Stomach (tissue), 9 donors: ENCODE results near the gene RYR3. TPM values are rescaled to one million over a fixed set of nuclear protein-coding genes. Genes with fewer than 3 reads are reported as not detected.

Experiments used
- DNase-seq, 2 donors: peaks; one replicate each; pipeline versions ENCODE4 v3.0.0 to v3.0.0-alpha.2; 2013 to 2019
- H3K27ac ChIP-seq, 5 donors: fragments of 200-600 bp in 4 of 5; sonication (generic) in 4 of 5; one replicate each; pipeline ENCODE4 v1.5.1; 2013 to 2019; ENCODE audit warnings: mild to moderate bottlenecking in 1 of 5, moderate library complexity in 1 of 5
- H3K27me3 ChIP-seq, 3 donors: fragments of 200-600 bp; sonication (generic); one replicate each; pipeline ENCODE4 v1.5.1; 2017 to 2019; ENCODE audit warnings: mixed run types in 1 of 3
- H3K36me3 ChIP-seq, 4 donors: fragments of 200-600 bp; sonication (generic); 1 replicate in 3 of 4; 2 replicates in 1 of 4; pipeline ENCODE4 v1.5.1; 2016 to 2019
- H3K4me1 ChIP-seq, 4 donors: fragments of 200-600 bp; sonication (generic); one replicate each; pipeline ENCODE4 v1.5.1; 2016 to 2019
- H3K4me3 ChIP-seq, 4 donors: fragments of 200-600 bp; sonication (generic) in 3 of 4; one replicate each; pipeline ENCODE4 v1.5.1; 2016 to 2019; ENCODE audit warnings: mild to moderate bottlenecking in 1 of 4
- H3K9me3 ChIP-seq, 4 donors: fragments of 200-600 bp; sonication (generic); one replicate each; pipeline ENCODE4 v1.5.1; 2016 to 2019
- CTCF ChIP-seq, 7 experiments: fragments of 450-650 bp in 4 of 7; fragments of 200-600 bp in 3 of 7; sonication (generic) in 3 of 7; IDR thresholded peaks; one replicate each; pipeline ENCODE4 v1.5.1; 2016 to 2019; ENCODE audit warnings: antibody characterized with exemption in 7 of 7, control low read depth in 2 of 7, mild to moderate bottlenecking in 1 of 7
- EP300 ChIP-seq: sonication (generic); formaldehyde crosslinking; IDR thresholded peaks from one replicate; pipeline ENCODE4 v1.6.1; 2017; ENCODE audit warnings: antibody characterized with exemption
- POLR2A ChIP-seq, 4 donors: fragments of 450-650 bp; IDR thresholded peaks; one replicate each; pipeline ENCODE4 v1.6.1; 2016; ENCODE audit warnings: antibody characterized with exemption in 4 of 4, control low read depth in 2 of 4, mild to moderate bottlenecking in 1 of 4, moderate library complexity in 1 of 4
- POLR2AphosphoS5 ChIP-seq, 3 donors: sonication (generic); formaldehyde crosslinking; IDR thresholded peaks; one replicate each; pipeline ENCODE4 v1.6.1; 2016; ENCODE audit warnings: antibody characterized with exemption in 3 of 3
- WGBS, 5 donors: extraction: QIAGEN DNeasy Blood & Tissue Kit in 3 of 5; methylation state at CpG; one replicate each; pipeline versions ENCODE4 v1.1.5 to v1.1.7; 2013 to 2018; 5-methylcytosine and 5-hydroxymethylcytosine counted together
- intact Hi-C: fragments of 100-400 bp; cut with DNase I; formaldehyde crosslinking; loops from one replicate; pipeline ENCODE4 v1.15.1; 2023; ENCODE audit warnings: low total_unique reads
- polyA plus RNA-seq, 3 donors: library from polyadenylated mRNA; stranded (reverse); fragments of 200-250 nt; gene quantifications; one replicate each; pipeline ENCODE4 v1.2.3, GENCODE V29; 2013
- total RNA-seq, 5 donors: library from RNA; depleted of rRNA; stranded (reverse); fragments of >200 nt; gene quantifications; one replicate each; pipeline versions ENCODE4 v1.1.0 to v1.2.3, GENCODE V29; 2014 to 2016
- donor health status: healthy with polysubstance abuse.
- donor health status: Bipolar disorder and iron deficiency.
- donor health status: healthy.

RYR3 gene
- total and polyA plus RNA-seq, 8 donors, result 0.12 to 36.2 (median 4.0) TPM

GRCh38 chr15:33476908-33477307, 166.1 kb downstream of the RYR3 start:
- Histone ChIP-seq H3K27ac (no peak overlapping the region), H3K27me3 (no peaks in the 10 kb centered on the region), H3K36me3 (no peaks in the 10 kb centered on the region), H3K9me3 (peaks cover 0 to 5% (median 2%) of the 10 kb centered on the region in 4 donors), H3K4me1 (no peaks in the 10 kb centered on the region), H3K4me3 (no peak overlapping the region)
- no peak for DNase-seq
- intact Hi-C loops, result no loop called here
- TF ChIP-seq CTCF (IDR thresholded peaks at IDR 0.05) (no peak), POLR2AphosphoS5 (IDR thresholded peaks at IDR 0.05) (no peak), POLR2A (IDR thresholded peaks at IDR 0.05) (no peak), EP300 (no peak)
- WGBS, 5 donors, result 68 to 89% (median 83%) methylated on average over 2 of the region's 2 CpGs

- 87 to 98% (median 95%) methylated on average over 3 of the region's 3 CpGs for WGBS, 5 donors
- peaks cover 0 to 3% (median 0%) of the 10 kb centered on the region in 4 donors for H3K9me3 ChIP-seq
- no peak overlapping the region for H3K4me3 ChIP-seq
- no peak for DNase-seq
- H3K4me1 ChIP-seq, result no peaks in the 10 kb centered on the region
- no peaks in the 10 kb centered on the region for H3K27me3 ChIP-seq
- no peak overlapping the region for H3K27ac ChIP-seq
- no peaks in the 10 kb centered on the region for H3K36me3 ChIP-seq
- intact Hi-C loops, result no loop called here
- TF ChIP-seq POLR2A (IDR thresholded peaks at IDR 0.05) (no peak), POLR2AphosphoS5 (IDR thresholded peaks at IDR 0.05) (no peak), EP300 (no peak), CTCF (IDR thresholded peaks at IDR 0.05) (no peak)
Measured at GRCh38 chr15:33489335-33489734, 178.6 kb downstream of the RYR3 start.

- WGBS, 5 donors, result 64 to 97% (median 87%) methylated on average over 1 of the region's 1 CpG
- H3K27ac ChIP-seq, result no peak overlapping the region
Measured at GRCh38 chr15:33490703-33491102, 179.9 kb downstream of the RYR3 start.

GRCh38 chr15:33492434-33493052, 181.8 kb downstream of the RYR3 start:
- Histone ChIP-seq H3K36me3 (no peaks in the 10 kb centered on the region), H3K4me3 (no peak overlapping the region), H3K9me3 (peaks cover 0 to 3% (median 0%) of the 10 kb centered on the region in 4 donors), H3K27ac (no peak overlapping the region), H3K4me1 (no peaks in the 10 kb centered on the region), H3K27me3 (no peaks in the 10 kb centered on the region)
- TF ChIP-seq POLR2AphosphoS5 (IDR thresholded peaks at IDR 0.05) (no peak), CTCF (IDR thresholded peaks at IDR 0.05) (no peak), EP300 (no peak), POLR2A (IDR thresholded peaks at IDR 0.05) (no peak)
- intact Hi-C loops, result no loop called here
- 56 to 79% (median 63%) methylated on average over 6 of the region's 6 CpGs for WGBS, 5 donors
- DNase-seq, result no peak

More at GRCh38 chr15:33490703-33491102, 179.9 kb downstream of the RYR3 start:
- peaks cover 0 to 3% (median 0%) of the 10 kb centered on the region in 4 donors for H3K9me3 ChIP-seq
- intact Hi-C loops, result no loop called here
- H3K36me3 ChIP-seq, result no peaks in the 10 kb centered on the region
- H3K4me3 ChIP-seq, result no peak overlapping the region
- H3K27me3 ChIP-seq, result no peaks in the 10 kb centered on the region
- no peak for DNase-seq
- H3K4me1 ChIP-seq, result no peaks in the 10 kb centered on the region
- no peak for TF ChIP-seq CTCF (IDR thresholded peaks at IDR 0.05)
- TF ChIP-seq EP300, result no peak
- TF ChIP-seq POLR2AphosphoS5 (IDR thresholded peaks at IDR 0.05), result no peak
- TF ChIP-seq POLR2A (IDR thresholded peaks at IDR 0.05), result no peak
